Measurements from ENCODE around the gene WDR36.
A peak's percentile ranks its signal among the peaks of the same experiment; 100 is the strongest.

Gene WDR36

DNA sequence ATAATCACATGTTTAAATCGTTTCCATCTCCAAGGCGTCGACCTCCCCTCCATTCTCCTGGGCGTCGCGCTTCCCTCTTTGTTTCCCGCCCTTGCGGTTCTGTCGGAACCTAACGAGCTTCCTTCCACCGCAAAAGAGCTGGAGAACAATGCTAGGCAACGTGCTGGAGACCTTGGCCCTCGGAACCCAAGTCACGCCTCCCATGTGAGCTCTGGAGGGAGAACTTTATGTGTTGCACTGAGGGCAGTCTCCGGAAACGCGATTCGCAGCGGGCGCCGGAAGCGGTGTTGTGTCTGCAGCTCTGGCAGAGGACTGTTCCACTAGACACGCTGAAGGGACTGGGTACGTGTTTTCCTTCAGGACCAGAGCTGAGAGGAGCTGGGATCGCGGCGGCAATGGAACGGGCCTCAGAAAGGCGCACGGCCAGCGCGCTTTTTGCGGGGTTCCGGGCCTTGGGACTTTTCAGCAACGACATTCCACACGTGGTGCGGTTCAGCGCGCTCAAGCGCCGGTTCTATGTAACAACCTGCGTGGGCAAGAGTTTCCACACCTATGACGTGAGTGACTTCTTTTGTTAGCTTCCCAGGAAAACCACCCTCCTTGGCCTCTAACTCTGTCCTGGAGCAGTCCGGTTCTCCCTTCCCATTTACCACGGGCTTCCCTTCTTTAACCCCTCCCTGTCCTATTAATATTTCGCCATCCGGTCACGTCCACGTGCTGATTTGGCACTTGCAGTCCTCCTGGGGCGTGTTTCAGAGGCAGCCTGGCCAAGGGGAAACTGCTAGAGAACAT is at the start of gene WDR36:
Gene WDR36 (plus strand): TSS at position 287 of the 792 bp plus-strand sequence. CDS start 109 bp downstream, at position 396.
- peak; percentile 87 for DNase-seq (ENCODE audit: low read depth, low spot score)

DNA sequence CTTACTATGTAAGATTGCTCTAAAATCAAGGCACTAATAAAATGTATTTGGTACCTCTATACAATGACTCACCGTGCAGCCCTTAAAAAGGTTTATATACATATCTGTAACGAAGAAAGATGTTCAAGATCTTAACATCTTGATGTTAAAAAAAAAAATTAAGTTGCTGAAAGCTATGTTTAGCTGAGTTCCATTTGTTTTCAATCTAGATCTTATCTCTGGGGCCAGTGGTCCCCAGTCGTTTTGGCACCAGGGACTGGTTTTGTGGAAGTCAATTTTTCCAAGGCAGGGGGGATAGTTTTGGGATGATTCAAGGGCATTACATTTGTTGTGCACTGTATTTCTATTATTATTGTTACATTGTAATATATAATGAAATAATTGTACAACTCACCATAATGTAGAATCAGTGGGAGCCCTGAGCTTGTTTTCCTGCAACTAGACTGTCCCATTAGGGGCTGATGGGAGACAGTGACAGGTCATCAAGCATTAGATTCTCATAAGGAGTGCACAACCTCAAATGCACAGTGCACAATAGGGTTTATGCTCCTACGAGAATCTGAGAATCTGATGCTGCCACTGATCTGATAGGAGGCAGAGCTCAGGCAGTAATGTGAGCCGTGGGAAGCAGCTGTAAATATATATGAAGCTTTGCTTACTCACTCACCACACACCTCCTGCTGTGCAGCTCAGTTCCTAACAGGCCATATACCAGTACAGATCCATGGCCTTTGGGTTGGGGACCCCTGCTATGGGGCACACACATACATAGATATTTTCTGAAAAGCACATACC is 48.2 kb upstream of the WDR36 start:
- DNase-seq (ENCODE audit: low read depth, low spot score) = peak; percentile 95

DNA sequence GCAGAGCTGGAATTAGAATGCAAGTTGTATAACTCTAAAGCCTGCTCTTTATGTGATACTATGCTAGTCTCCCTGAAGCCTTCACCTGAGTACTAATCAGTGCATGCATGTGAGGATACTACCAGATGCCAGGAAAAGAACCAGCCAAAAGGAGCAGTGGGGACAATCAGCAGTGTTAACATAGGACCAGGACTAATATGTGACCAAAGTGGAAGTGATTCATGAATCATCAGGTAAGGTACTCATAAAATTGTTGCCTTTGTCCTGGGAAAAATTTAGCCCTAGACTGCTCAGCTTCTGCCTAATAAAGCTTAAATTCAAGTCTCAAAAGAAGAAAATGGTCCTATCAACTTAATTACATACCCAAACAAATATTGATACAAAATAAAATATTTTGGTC is 34.1 kb upstream of the WDR36 start:
- DNase-seq (ENCODE audit: low read depth, low spot score) = no peak

DNA sequence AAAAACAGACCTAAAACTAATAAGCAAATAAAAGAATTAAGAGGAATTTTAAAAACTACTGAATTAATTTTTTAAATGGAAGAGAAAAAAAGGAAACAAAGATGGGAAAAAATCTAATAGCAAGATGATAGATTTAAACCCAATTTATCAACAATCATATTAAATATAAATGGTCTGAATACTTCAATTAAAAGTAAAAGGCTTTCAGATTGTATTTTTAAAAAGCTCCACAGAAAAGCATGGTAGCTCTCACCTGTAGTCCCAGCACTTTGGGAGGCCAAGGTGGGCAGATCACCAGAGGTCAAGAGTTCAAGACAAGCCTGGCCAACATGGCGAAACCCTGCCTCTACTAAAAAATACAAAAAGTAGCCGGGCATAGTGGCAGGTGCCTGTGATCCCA is 32.0 kb upstream of the WDR36 start:
- no peak for DNase-seq (ENCODE audit: low read depth, low spot score)

DNA sequence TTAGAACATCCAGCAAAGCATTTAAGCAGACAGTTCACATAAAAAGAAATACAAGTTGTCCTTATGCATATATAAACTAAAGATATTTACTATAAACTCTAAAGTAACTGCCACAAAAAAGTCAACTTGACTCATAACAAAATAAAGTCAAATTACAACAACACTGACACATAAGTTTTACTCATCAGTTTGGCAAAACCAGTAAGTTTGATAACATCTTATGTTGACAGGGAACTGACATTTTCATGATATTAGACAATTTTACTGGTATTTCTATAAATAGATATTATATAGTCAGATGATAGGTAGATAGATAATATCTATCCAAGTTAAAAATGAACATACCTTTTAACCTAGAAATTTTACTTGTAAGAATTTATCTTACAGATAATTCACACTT is 30.5 kb upstream of the WDR36 start:
- no peak for DNase-seq (ENCODE audit: low read depth, low spot score)

DNA sequence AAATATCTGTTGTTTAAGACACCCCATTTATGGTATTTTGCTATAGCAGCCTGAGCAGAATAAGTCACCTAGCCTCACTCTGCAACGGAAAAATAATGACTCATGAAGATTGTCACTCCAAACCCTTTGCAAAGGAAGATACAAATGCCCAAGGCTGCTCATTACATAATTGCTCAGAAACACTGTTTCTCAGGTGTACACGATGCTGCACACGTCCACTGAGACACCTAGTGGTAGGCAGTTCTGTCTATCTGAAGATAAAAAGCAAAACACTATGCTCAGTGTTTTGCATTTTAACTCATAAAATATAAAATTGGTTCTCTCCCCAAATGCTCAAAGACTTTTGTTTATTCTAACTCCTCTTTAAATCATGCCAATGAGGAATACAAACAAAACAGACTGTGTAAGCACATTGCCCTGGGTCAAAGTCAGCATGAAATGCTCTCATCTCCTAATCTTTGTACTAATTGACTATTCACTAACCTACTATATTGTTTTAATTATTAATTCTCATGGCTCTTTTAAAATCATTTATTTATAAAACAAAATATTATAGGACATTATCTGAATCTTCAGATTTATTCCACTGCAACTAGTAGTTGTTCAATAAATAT is 28.3 kb upstream of the WDR36 start:
- no peak for DNase-seq (ENCODE audit: low read depth, low spot score)

DNA sequence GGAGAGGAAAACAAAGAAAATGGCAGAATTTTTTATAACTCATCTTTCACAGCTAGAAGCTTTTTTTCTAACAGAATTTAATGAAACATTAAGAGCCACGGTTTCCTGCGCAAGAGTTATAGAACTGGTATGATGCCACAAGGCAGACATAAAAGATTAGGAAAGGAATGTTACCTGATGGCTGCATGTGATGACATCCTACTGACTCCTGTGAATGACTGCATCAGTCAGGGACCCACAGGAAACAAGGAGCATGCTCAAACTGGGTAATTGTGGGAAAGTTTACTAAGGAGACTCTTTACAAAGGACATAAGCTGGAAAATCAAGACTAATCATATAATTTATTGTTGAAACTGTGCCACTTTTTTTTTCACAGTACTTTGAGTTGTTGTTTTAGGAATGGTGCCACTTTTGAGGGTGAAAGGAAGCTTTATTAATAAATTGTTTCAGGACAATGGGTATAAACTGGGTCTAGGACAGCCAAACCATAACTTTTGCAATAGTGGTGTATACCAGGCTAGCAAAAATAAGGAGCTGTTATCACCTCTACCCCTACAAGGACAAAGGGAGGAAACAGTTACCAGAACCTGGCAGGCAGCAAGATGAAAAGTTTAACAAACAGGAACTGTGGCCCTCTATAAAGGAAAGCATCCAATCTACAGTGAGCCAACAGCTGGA is 25.7 kb upstream of the WDR36 start:
- no peak for DNase-seq (ENCODE audit: low read depth, low spot score)

DNA sequence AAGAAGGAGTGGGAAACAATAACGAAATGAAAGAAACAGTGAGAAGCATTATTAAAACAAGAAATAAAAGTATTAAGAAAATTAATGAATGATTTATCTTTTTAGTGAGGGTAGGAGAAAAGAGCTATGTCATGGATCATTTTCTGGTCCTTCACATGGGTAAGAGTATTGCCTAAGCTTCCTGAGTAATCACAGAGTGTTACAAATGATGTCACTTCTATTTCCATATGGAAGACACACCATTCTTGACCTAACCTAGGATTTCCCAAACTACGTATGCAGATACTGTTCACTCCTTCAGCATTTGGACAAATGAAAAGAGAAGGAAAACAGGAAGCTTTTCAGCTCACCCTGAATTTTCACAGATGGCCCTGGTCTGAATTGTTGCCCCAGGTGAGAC is 23.9 kb upstream of the WDR36 start:
- no peak for DNase-seq (ENCODE audit: low read depth, low spot score)

DNA sequence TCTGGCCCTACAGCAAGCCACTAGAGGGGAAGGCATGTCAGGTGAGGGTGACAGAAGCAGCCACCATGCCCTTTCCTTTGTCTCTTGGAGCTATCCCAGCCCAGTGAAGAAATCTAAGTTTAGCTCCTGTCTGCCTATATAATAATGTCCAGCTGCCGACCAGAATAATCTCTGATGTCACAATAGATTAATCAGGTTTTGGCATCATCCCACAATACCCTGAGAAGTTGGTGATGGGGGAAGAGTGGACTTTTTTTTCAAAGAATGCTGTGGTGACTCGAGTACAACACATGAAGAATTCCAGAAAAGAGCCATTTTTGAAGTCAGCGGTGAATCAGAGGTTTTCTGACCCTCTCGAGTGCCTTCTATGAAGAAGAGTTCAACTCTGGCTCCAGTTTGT is 22.3 kb upstream of the WDR36 start:
- no peak for DNase-seq (ENCODE audit: low read depth, low spot score)

DNA sequence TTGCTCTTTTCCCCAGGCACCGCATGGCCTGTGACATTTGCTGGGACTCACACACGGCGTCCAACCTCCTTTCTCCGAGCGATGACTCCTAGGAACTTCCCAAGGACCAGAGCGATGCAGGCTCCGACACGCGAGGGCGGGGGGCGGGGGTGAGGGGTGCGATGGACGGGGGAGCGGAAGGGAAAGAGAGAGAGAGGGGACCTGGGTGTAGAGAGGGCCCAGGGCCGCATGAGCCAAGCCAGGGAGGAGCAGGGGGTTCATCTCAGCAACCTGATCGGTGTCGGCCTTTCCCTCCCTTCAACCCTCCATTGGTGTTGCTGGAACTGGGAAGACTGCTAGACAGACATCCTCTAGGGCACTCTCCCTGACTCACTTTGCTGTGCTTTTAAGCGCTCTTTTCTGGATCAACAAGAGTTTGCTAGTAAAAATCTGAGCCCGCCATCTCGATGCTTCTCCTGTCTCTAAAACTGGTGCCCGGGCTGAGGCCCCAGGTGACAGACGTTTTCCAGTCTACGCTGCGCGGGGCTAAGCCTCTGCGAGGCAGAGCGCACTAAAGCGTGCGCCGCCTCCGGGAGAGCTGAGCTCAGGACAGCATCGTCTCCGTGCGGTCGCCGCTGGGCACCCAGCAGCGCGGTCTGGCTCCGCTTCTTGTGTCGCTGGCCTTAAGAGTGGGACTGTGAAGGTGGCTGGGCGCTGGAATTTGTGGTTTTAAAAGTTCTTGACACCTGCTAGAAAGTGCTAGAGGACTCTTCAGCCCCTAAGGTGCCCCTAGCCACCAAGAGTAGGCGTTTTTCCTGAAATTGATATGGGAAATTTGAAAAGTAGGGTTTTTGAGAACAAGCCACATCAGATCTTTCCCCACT is 21.6 kb upstream of the WDR36 start:
- DNase-seq (ENCODE audit: low read depth, low spot score) = no peak

DNA sequence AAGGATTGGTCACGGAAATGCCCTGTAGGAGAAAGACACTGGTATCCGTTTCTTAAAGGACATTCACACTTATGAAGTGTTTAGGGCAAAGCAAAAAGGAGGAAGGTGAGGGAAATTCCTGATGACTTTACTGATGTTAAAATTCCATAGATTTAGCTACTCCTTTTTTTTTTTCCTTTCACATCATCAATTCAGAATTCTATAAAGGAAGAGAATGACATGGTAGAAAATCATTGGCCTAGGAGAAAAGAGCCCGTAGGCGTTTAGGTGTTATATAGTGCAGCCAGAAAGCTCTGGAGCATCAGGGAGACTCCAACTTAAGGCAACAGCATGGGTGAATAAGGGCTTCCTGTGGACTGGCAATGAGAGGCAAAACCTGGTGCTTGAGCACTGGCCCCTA is 20.7 kb upstream of the WDR36 start, which contains the start of gene TSLP:
Gene TSLP (plus strand): TSS at position 301 of the 400 bp plus-strand sequence. CDS start 178 bp downstream, outside the sequence.
- DNase-seq (ENCODE audit: low read depth, low spot score) = no peak

DNA sequence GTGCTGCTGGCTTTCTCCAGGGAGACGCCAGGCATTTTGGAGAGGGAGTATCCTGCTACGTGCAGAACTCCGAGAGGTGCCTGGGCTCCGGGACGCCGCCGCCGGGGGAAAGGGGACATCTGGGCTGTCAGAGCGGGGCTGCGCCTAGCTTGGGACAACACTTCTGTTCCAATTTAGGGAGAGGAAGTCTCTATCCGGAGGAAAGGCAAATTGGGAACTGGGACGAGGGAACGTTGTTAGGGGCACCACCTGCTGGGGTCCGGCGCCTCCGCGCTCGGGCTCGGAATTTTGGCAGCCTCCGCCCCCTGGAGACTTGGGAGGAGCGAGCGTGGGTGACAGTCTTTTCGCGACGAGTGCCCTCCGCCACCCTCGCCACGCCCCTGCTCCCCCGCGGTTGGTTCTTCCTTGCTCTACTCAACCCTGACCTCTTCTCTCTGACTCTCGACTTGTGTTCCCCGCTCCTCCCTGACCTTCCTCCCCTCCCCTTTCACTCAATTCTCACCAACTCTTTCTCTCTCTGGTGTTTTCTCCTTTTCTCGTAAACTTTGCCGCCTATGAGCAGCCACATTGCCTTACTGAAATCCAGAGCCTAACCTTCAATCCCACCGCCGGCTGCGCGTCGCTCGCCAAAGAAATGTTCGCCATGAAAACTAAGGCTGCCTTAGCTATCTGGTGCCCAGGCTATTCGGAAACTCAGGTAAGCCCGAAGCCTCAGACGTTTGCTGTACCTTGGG is 19.0 kb upstream of the WDR36 start:
- no peak for DNase-seq (ENCODE audit: low read depth, low spot score)

DNA sequence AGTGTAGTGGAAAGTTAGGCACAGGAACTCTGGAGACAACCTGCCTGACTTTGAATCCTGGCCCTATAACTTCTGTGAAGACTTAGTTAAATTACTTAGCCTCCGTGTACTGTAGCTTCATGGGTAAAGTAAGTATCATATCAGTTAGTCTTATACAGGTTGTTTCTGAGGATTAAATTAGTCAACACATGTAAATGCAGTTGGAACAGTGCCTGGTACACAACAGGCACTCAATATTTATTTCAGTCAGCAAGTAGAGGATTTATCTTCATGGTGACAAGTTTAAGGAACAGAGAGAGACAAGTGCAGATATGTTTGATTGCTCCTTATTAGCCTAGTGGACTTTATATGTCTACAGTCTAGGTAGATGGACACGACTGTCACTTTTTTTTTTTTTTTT is 17.9 kb upstream of the WDR36 start:
- DNase-seq (ENCODE audit: low read depth, low spot score) = no peak

DNA sequence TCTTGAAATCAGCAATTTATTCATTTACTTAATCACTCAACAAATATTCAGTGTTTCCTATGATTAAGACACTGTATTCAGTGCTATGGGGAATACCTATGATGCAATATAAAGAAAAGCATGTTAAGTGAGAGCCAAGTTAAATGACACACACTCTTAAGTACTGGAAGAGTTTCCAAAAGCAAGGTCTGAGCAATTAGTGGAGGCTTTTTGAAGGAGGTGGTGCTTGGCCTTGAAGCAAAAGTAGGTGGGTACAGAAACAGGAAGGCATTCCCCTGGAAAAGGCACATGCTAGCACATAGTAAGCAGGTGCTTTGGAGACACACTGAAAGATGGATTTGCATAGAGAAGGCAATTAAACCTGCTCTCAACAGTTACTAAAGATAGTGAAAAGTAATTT is 16.6 kb upstream of the WDR36 start:
- no peak for DNase-seq (ENCODE audit: low read depth, low spot score)

DNA sequence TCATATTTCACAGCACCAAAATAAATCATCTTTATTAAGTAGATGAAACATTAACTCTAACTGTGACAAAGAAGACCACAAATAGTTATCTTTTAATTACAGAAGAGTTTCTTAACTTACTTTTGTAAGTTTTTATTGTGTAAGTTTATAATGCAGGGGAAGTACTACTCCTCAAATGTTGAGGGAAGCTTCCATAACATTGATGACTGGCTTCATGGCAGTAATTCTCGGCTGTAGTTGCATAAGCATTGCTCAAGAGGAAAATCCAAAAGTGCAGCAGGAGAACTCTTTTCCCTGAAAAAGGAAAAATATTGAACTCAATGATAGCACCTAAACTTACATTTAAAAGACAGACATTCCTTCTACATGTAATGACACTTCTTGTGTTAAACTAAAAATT is 16.1 kb upstream of the WDR36 start:
- DNase-seq (ENCODE audit: low read depth, low spot score) = no peak

DNA sequence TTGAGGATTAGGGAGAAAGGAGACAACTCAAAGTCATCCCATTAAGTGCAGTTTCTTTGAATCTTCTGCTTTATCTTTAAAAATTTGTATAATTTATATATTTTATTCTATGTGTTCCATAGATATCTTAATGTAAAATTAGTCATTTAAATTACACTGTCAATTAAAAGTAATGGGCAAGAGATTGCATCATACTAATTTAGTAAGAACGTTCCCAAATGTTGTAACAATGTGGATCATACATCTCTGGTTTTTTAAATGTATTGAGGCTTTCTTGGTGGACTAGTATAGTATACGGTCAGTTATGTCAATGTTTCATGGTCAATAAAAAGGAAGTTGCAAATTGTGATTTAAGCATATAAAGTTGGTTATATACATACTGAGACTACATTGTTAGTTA is 14.5 kb upstream of the WDR36 start:
- no peak for DNase-seq (ENCODE audit: low read depth, low spot score)

DNA sequence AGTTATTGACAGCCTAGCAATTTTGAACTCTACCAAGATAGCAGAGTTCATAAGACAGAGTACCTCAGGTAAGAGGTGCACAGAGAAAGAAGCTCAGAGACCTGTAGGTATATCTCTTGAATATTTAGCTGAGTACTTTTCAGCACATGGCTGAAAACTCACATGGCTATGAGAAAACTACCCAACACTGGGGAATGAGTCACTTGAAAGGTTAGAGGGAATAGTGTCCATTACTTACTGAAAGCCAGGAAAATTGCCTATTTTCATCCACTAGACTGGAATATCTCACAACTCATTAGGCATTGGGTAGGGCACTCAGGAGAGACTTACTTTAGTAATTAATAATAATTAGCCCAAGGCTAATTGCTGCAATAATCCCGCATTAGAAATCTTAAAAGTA is 12.3 kb upstream of the WDR36 start:
- DNase-seq (ENCODE audit: low read depth, low spot score) = no peak

DNA sequence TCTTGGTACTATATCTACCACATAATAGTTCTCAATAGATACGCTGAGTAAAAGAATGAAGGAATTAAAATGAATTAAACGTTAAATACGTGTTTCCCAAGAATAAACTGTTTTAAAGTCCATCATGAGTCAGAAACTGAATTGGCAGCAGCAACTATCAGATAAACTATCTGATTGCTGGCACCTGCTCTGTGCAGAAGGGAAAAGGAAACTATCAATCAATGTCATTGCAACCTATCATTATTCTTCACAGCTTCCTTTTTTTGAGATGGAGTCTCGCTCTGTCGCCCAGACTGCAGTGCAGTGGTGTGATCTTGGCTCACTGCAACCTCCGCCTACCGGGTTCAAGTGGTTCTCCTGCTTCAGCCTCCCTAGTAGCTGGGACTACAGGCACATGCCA is 8.8 kb upstream of the WDR36 start:
- DNase-seq (ENCODE audit: low read depth, low spot score) = no peak

DNA sequence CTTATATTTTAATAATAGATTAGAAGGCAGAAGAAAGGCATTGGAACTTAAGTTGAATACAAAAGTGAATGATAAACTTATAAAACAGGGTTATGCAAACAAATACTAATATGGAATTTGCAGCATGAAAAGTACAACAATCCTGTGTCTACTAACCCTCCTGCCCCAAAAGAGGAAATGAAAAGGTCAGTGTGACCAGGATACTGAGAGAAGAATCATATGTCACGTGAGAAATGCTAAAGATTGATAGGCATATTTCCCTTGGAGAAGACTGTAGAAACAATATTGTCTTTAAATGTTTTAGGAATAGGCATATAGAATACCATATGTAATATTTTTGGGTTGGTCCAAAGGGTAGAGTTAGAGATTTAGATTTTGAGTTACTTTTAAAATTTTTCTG is 3.8 kb downstream of the WDR36 start:
- DNase-seq (ENCODE audit: low read depth, low spot score) = no peak

DNA sequence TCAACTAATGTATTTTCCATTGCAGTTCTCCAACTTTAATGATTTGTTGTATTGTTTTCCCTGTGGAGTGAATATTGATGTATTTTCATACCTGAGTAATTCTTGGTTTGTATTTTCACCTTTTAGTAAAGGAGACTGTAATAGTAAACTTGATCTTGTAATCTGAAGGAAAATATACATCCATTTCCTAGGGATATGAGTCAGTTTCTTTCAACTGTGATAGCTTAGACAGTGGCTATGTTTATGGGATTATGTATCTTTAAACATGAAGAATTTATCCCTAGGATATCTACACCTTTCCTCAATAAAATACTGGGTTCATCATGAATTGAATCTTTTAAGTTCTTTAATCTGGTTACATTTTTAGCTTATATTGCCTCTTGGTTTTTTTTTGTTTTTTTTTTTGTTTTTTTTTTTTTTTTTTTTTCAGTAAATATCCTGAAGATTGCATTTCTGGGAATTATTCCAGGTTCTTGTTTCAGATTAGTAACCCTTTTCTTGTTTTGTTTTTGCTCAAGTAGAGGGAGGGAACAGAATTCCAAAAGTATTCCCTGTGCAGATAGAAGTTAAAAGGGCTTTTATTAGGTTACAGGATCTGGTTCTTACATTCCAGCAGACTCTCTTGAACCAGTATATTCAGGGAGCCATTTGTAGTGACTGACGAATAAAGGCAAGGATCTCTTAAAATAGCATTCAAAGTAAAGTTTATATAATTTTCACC is 7.1 kb downstream of the WDR36 start:
- DNase-seq (ENCODE audit: low read depth, low spot score) = no peak

Measured in brain pericyte (primary cell).